Esophagus mucosa (tissue), 1 donor: ENCODE data around the gene CRY1. TPM values are rescaled to one million over a fixed set of nuclear protein-coding genes. Genes with fewer than 3 reads are reported as not detected.

Source experiments
- ATAC-seq: fragments of 200-7000 bp; cut with Tn5 transposase; one replicate; pipeline ENCODE4 v1.9.1; 2020
- total RNA-seq: library from RNA; stranded (reverse); gene quantifications from one replicate; pipeline ENCODE4 v1.2.4, GENCODE V29; 2023
- donor health status: DM: yes; HTN: yes; CAD: no.

CRY1 gene
- total RNA-seq = 5.0 TPM

DNA sequence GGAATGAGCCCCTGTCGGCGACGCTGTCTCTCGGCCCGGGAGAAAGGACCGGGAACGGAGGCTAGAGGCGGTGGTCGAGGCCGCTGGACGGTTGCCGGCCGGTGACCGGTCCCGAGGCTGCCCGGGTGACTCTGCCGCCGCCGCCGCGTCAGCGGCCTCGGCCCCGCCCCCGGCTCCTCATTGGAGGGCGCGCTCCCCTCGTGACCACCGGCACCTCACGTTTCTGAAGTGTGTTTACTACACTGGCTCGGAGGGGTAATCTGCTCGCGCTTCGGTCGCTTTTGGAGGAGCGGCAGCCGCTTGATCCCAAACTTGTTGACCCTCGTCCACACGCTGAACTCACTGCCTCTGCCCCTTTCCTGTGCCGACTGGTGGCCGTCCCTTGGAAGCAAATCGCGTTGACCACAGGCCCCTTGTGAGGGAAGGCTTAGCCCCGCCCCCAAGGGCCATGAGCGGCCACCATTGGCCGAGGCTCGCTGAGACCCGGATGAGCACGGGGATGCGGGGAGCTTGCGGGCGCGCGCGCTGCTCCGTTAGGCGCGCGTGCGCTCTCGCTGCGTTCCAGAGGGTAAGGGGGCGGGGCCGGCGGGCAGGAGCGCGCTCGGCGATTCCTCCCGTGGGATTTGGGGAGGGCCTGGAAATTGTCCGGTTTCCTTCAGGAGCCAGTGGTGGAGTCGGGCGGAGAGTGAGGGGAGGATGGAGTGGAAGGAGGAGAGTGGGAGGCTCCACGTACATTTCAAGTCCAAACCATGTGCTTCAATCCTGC, at the start of gene CRY1:
TSS of gene CRY1 (minus strand) at position 133 of the 766 bp plus-strand sequence. CDS start 588 bp downstream, outside the sequence.
- peak; percentile 95 for ATAC-seq

DNA sequence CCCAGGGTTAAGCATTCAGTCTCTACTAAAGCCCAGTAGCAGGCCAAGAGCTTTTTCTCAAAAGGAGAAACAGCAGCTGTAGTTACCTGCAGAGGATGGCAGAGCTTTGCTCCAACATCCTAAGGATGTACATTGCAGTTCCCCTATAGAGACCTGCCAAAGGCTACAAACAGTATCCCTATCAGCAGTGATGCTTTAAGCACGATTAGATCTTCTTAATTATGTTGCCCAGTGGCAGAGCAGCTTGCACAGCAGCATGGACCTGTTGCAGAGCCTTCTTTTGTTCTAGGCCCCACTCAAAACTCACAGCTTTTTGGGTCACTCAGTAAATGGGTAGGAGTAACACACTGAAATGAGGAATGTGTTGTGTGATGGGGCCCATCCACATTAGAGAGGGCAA, 46.4 kb upstream of the CRY1 start:
- ATAC-seq = no peak

DNA sequence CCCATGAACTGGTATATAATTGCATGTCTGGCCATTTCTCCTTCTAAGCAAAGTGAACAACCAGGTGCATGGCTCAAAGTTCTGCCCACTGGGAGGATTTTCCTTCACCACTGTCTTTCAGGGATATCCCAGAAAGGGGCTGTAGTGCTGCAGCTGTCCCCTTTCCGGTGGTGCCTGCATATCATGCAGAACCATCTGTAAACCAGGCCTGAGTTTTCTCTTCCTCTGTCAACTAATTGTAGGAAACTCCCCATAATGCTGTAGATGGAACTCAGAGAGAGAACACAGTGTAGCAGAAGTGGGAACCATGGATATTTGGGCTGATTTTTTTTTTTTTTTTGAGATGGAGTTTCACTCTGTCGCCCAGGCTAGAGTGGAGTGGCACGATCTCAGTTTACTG, 45.6 kb upstream of the CRY1 start:
- ATAC-seq = no peak

DNA sequence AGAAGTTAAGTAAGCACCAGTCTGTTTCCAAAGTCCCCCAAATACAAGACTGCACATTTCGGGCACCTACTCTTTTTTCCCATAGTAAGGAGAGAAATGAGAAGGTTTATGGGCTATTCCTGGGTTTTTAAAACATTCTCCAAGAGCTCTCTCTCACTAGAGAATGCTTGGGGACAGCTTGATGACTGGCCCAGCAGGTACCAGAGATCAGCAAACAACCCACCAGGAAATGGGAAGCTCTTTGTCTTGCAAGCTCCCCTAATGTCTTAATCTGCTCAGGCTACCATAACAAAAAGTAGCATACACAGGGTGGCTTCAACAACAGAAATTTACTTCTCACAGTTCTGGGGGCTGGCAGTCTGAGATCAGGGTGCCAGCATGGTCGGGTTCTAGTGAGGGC, 41.8 kb upstream of the CRY1 start:
- no peak for ATAC-seq

DNA sequence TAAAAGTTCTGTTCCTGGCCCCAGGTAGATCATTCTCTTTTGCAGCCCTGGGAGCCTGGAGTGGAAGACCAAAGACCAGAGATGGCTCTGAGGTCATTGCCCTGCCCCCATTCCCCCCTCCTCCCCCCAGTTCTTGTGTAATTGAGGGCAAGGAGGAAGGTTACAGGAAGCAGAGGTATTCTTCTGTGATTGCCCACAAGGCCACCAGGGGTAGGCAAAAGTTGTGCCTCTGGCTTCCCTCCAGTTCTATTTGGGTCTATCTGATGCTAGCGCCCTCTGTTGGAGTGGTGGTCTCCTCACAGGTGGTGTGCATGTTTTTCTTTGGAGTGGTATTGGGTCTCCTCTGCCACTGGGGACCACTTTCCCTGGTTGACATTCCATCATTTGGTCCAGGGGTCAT, 41.2 kb upstream of the CRY1 start:
- peak; percentile 43 for ATAC-seq

DNA sequence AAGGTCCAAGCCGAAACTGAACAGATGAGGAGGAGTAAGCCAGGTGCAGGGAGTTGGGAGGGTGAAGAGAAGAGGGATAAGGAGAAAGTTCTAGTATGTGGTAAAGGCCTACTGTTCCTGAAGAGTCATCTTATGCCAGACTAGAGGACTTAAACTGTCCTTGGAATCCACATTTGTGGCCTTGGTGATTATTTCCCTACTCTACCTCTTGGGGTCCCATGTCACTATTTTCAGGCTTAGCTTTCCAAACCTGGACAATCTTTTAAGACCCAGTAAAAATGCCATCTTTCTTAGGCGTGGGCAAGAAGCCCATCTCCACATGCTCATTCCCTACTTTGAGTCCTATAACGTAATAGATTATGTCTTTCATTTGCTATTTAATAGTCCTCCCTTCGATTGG, 40.1 kb upstream of the CRY1 start:
- ATAC-seq = no peak

DNA sequence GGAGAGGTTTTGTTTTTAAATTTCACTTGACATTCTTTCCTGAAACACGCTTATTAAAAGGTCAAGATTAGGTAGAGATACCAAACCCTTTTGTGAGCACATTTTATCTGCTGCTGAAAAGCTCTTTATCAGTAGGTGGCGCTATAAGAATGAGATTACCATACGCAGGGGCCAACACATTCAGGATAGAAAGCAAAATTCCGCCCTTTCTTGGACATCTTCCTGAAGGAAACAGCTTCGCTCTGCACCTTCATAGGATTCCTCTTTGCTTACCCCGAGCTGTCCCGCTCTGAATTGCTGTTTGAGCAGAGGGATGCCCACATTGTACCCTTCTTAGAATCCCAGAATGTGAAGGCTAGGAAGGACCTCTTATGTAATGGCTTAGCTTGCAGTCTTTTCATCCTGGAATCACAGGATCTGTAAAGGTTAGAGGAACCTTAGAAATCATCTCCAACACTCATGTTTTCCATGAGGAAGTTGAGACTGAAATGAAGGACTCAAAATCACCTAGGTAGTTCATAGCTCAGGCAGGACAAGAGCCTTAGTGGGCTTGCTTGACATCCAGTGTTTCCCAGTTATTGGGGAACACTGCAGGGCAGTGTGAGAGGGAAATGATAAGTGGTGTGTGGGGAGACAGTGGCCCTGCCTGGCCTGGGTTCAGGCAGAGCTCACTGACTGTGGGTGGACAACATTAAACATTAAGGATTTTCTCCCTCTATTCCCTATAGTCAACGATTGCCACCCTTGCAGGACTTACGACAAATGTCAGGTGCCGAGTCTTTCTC, 38.7 kb upstream of the CRY1 start:
- peak; percentile 58 for ATAC-seq

DNA sequence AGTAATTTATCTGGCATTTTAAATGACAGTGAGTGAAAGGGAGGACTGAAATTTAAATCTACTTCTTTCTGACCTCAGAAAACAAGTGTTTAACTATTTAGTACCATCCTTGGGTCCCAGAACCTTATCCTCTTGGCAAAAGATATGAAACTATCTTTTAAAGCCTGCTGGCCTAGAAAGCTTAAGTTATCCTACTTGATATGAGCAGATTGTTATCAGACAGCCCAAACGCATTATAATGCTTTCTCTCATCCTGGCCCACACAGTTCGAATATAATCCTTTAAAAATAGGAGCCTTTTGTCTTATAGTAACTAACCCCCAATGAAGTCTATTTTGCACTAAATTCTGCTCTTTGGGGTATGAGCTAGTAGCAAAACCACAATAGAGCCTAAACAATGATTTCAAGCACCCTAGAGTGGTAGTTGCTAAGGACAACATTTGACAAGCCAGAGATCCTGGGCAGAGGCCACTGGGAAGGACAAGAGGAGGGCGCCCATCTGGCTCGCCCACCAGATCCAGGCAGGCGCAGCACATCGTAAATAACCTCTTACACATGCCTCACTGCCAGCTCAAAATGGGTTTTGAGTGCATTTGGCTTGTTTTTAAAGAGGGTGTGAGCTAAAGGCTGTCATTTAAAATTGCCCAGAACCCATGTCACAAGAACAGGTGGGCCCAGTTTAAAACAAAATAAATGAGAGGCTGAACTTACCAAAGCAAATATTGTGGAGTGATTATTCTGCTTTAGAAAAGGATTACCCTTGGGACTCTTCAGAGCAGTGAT, 37.7 kb upstream of the CRY1 start:
- ATAC-seq = no peak

DNA sequence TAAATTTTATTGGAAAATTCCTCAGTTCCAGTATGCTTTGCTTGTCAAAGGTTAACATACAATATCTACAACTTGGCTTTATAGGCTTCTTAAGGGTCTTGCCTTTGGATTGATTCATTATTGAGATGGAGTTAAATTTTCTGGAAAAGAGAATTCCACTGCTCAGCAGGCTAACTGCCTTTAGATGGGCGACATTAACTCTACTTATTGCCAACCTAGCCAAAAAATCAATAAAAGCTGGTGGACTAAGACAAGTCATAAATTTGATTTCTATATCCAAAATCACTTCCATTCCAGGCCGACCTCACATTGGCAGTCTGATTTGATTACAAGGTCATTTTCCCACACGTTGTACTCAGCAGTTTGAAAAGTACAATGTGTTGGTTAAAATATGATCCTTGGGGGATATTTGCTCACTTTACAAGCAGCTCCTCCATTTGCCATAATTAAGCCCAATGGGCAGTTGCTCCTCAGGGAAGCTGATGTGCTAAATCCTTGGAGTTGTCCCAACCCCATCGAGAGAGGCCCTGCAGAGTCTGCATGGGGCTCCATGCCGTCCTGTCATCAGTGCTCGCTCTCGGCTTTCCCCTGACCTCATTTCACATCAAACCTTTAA, 36.1 kb upstream of the CRY1 start:
- ATAC-seq = no peak

DNA sequence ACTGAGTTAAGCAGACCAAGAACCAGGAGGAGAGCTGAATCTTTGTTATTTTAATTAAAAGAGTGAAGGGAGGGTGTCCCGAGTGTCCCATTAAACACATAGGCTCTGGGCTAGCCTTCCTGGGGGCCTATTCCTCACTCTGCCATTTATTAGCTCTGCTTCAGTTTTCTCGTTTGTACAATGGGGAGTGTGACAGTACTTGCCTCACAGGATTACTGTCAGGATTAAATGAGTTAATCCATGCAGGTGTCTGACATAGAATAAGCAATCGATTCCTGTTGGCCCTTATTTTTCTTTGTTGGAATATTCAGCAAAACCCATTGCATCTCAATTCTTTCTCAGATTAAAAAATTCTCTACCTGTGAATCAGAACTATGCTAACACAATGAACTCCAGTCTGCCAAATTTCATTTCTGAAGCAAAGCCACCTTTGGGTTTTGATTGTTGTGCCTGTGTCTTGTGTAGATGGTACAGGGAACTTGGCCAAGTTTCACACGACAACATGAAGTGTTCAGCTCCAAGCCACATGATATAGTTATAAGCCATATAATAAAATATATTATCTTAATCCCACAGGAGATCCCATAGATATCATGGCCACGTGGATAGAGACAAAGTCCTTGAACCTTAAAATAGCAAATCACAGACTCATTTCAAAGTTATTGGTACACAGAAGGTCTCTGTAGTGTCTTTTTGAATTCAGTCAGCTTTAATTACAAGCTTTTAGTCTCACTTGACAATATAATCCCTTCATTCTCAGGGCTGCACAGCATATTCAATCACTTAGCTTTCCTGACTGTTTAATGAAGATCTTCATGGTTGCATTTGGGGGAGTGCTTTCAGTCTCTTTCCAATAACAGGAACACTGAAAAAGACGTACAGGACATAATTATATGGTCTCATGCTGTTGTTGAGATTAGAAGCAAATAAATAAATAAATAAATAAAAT, 34.4 kb upstream of the CRY1 start:
- no peak for ATAC-seq

DNA sequence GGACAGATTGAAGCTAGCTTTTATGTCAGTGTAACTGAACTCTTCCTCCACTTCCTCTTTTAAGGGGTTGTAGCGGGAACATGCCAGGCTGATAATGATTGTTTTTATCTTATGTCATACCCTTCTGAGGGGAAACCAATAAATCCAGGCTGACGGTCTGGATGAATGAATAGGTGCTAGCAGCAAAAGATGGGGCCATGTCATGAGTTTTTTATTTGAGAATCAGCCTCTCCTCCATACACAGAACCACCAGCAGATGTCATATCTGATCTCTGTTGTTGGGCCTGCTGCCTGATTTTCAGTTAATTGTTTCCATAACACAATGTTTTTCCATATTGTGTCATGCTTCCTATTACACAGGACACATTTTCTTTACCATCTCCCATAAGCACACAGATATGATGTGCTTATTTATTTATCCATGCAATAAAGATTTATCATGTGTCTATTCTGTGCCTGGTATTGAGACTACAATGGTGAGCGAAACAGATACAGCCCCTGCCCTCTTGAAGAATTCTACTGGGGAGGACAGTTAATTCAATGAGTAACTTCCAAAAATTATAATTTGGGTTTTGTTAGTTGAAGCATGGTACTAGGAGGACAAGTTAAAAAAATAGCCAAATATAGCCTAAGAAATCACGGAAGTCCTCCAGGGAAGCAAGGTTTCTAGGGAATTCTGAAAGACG, 33.6 kb upstream of the CRY1 start:
- no peak for ATAC-seq

DNA sequence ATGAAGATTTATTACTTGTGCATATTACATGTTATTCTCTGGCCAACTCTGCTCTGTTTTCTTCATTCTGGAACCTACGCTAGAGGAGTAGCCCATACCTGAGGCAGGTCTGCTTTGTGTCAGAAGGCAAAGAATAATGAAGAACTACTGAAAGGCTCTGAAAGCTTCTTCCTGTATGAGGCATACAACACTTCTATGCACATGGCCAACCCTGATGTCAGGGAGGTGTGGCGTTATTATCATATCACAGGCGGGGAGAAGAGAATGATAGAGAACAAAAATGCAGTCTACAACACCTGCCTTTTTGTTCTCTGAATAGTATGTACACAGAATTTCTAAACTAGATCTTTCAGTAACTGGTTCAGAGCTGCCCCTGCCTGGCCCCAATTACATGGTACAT, 32.5 kb upstream of the CRY1 start:
- ATAC-seq = peak; percentile 61

DNA sequence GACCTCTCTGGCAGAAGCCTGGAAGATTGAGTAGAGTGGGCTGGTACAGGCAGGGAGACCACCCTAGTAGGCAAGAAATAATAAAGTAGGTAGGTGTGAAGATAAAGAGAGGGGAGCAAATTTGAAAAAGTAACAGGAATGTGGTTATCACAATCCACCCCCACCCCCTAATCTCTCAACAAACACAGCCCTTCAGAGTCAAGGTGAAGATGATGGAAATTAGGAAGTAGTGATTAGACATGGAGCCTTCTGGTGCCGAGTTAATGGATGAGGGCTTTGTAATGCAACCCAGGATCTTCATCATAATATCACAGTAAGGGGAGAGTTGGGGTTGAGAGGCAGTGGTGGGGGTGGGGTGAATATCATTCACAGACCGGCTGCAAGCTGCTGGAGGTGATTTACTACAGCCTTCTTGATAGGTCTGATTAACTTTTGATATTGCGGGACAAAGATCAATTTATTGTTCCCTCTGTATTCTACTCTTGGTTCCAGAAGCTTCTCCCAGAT, 29.2 kb upstream of the CRY1 start:
- no peak for ATAC-seq

DNA sequence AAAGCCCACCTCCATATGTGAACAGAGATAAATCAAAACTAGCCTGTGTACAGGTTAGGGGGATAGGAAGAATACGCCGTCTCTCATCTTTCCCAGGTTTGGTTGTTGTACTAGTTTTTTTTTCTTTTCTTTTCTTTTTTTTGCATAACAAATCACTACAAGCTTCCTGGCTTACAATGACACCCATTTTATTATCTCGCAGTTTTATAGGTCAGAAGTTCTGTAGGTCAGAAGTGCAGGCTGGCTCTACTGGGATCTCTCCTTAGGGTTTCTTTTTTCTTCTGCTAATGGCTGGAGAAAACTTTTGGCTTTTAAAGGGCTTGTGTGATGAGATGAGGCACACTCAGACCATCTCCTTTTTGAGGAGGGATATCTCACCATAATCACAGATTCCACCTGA, 25.7 kb upstream of the CRY1 start:
- ATAC-seq = no peak

DNA sequence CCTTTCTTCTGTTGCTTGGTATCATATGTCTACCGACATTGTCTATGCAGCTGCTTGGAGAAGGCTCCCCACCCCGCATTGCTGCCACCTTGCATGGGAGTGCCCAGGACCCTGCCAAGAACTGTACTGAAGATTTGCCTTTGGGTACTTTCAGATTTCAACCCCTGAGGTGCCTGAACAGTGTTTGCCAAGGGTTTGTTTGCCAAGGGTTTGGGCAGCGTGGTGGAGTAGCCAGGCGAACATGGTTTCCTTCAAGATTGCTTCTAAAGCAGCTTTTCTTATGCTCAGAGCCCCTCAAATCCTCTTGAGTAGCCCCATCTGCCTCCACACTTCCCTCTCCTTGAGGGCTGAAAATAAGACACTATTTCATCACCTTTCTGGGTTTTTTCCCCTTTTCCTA, 25.3 kb upstream of the CRY1 start:
- no peak for ATAC-seq

DNA sequence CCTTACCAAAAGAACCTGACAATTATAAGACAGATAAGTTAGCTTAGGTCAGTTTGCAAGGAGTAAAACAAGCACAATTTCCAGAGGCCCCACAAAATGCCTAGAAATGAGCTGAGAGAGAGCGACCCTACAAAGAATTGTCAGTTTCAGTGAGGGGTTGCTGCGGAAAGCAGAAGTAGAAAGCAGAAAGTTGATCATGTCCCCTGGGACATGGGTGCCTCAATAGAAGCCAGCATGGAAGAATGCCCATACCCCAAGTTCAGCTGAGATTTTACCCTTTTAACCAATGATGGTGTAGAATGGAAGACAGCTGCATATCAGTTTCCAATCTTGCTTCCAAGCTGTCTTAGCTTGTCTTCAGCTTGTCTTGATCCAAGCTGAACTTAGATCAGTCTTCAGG, 21.8 kb upstream of the CRY1 start:
- ATAC-seq = no peak

DNA sequence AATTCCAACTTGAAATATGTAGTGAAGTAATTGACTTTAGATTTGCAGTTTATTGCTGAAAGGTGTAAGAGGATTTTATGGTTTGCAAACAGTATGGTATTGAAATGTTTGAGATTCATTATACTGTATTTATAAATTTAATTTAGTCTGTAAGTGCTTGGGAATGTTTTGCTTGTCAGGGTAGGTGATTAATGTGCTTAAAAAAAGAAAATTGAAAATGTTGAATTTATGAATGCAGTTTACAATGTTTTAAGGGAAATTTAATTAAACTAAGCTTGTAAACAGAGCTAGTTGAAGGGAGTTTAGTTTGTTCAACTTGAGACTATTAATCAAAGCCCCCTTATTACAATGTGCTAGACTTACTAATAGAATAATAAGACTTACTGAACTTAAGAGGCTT, 18.0 kb upstream of the CRY1 start:
- no peak for ATAC-seq

DNA sequence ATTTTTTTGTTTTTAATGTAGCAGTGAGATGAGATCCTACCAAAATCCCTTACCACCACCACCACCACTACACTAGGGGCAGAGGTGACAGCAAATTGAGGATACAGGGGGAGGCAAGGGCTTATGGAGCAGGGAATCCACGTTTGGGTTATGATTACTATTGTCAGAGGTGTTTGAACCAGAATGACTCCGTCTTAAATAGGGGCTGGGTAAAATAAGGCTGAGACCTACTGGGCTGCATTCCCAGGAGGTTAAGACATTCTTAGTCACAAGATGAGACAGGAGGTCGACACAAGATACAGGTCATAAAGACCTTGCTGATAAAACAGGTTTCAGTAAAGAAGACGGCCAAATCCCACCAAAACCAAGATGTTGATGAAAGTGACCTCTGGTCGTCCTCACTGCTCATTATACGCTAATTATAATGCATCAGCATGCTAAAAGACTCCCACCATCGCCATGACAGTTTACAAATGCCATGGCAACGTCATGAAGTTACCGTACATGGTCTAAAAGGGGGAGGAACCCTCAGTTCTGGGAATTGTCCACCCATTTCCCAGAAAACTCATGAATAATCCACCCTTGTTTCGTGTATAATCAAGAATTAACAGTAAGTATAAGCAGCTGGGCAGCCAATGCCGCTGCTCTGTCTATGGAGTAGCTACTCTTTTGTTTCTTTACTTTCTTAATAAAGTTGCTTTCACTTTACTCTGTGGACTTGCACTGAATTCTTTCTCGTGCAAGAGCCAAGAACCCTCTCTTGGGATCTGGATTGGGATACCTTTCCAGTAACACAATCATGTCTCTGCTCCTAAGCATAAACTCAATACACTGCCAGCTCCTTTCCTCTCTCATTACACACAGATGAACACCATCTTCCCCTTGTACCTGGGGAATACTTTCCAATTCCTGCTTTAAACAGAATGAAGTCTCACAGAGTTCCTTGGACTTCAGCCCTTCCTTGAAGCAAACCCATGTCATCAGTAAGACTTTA, 16.7 kb upstream of the CRY1 start:
- no peak for ATAC-seq

DNA sequence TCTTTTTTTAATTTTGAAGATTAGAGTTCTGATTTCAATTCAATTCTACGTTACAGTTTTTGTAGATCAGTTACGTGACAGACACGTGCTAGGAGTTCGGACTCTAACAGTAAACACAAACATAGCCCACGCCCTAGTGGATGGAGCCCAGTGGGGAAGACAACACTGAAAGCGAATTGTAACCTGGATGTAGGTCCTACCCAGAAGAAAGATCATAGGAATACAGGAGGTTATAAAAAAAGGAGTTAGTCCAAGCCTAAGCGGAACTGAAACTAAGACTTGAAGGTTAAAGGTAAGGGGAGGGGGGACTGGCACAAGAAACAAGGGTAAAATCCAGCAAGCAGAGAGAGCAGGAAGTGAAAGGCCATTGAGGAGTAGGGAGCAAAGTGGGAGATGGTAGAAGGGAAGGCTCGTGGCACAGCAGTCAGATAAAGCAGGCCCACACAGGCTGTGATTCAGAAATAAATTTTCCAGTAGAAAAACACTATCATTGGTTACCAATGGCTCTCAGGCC, 15.7 kb upstream of the CRY1 start:
- ATAC-seq = no peak
